ENCODE results near the gene ZBTB1. TPM values are rescaled to one million over a fixed set of nuclear protein-coding genes. Genes with fewer than 3 reads are reported as not detected.

ZBTB1 gene
- 10 to 100 TPM; 15.1 to 29.3 TPM for total RNA-seq
- 1 to 10 TPM; 5.4 to 6.4 TPM for polyA plus RNA-seq

GRCh38 chr14:64504310-64504896 lies at the start of gene ZBTB1:
ZBTB1 (plus strand) TSS chr14:64504770; CDS start chr14:64521505, 16,735 bp downstream.
- H3K4me1 ChIP-seq (ENCODE audit: control insufficient read depth in 4 of 4, insufficient read depth in 4 of 4, low read length in 3 of 4): peaks cover 6 to 41% (median 23%) of the 10 kb centered on the region in 4 donors
- peak within 1 kb of the TSS; percentile 99 to 100 for H3K27ac ChIP-seq (ENCODE audit: low read depth in 1 of 2, low read length in 2 of 2)
- DNase-seq (ENCODE audit: low spot score): peak; percentile 80
- TF ChIP-seq YY1 (IDR thresholded peaks at IDR 0.05): peak; percentile 17
- peak; percentile 65 for TF ChIP-seq TAF1 (conservative IDR thresholded peaks at IDR 0.05)
- TF ChIP-seq RXRA (IDR thresholded peaks at IDR 0.05): no peak
- under 1% methylated on average over 63 of the region's 63 CpGs for WGBS
- no peaks in the 10 kb centered on the region for H3K9me3 ChIP-seq (ENCODE audit: control insufficient read depth in 4 of 4, low read length in 3 of 4)
- H3K27me3 ChIP-seq (ENCODE audit: control insufficient read depth in 4 of 4, insufficient read depth in 4 of 4, low read length in 3 of 4): no peaks in the 10 kb centered on the region
- H3K4me3 ChIP-seq (ENCODE audit: low read depth in 1 of 3, low read length in 3 of 3): peak within 1 kb of the TSS; percentile 62 to 84 (median 82)
- no peaks in the 10 kb centered on the region for H3K36me3 ChIP-seq (ENCODE audit: control insufficient read depth in 4 of 4, insufficient read depth in 3 of 4, low read depth in 1 of 4, low read length in 3 of 4)
- peak within 1 kb of the TSS; percentile 67 to 95 for H3K9ac ChIP-seq (ENCODE audit: low read depth in 1 of 2, low read length in 2 of 2)

DNA sequence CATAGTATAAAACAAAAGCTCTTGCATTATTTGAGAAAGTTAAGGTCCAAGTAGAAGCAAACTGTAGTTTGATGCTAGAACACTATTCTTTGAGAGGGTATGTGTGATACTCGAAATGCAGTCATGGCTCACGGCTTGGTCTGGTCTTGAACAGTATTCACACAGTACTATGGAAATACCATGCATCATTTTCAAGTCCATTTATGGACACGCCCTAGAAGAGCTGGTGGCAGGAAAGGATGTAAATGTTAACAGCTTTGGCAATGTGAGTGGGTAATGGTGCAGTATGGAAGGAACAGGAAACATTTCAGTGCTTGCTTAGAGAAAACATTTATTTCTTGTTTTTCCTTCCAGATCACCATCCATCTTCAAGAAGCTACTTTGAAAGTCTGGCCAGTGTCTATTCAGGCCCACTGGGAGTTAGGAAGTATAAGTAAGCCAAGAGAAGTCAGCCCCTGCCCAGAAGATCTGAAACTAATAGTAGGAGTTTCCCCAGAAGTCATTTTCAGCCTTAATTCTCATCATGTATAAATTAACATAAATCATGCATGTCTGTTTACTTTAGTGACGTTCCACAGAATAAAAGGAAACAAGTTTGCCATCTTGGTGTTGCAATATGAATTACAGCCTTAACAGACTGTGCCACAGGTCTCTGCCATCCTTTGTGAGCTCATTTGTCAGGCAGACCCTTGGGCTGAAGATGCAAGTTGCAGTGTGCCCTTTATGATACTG lies 45.0 kb upstream of the ZBTB1 start:
- Histone ChIP-seq H3K27ac (ENCODE audit: low read depth in 1 of 2, low read length in 2 of 2) (no peak overlapping the region), H3K4me1 (ENCODE audit: control insufficient read depth in 4 of 4, insufficient read depth in 4 of 4, low read length in 3 of 4) (peaks cover 0 to 3% (median 1%) of the 10 kb centered on the region in 4 donors), H3K4me3 (ENCODE audit: low read depth in 1 of 3, low read length in 3 of 3) (no peak overlapping the region), H3K9ac (ENCODE audit: low read depth in 1 of 2, low read length in 2 of 2) (no peak overlapping the region), H3K36me3 (ENCODE audit: control insufficient read depth in 4 of 4, insufficient read depth in 3 of 4, low read depth in 1 of 4, low read length in 3 of 4) (peaks cover 9 to 62% (median 52%) of the 10 kb centered on the region in 4 donors), H3K27me3 (ENCODE audit: control insufficient read depth in 4 of 4, insufficient read depth in 4 of 4, low read length in 3 of 4) (no peaks in the 10 kb centered on the region), H3K9me3 (ENCODE audit: control insufficient read depth in 4 of 4, low read length in 3 of 4) (no peaks in the 10 kb centered on the region)
- 83% methylated on average over 4 of the region's 4 CpGs for WGBS
- DNase-seq (ENCODE audit: low spot score): no peak
- no peak for TF ChIP-seq ATF3 (IDR thresholded peaks at IDR 0.05)

DNA sequence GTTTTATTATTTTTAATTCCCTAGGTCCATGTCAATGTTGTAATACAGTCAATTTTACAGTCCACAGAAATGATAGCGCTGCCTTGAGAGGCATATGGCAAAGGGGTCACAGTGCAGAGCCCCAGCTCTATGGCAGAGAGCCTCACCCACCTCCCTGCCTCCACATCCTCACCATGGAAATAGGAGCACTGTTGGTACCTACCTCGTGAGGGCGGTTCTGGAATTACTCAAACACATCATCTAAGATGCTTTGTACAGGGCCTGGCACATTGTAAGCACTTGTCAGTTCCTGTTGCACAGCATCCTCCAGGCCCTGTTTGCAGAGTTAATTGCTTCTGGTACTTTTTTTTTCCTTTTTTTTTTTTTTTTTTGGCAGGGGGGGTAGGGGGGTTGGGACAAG lies 43.3 kb upstream of the ZBTB1 start:
- TF ChIP-seq FOXA2 (IDR thresholded peaks at IDR 0.05) (no peak), ATF3 (IDR thresholded peaks at IDR 0.05) (no peak), TAF1 (conservative IDR thresholded peaks at IDR 0.05) (no peak), GABPA (IDR thresholded peaks at IDR 0.05 in 1 of 2, conservative IDR thresholded peaks at IDR 0.05 in 1 of 2) (no peak), CTCF (IDR thresholded peaks at IDR 0.05; ENCODE audit: low read depth, low read length, missing input control) (no peak), HNF4G (IDR thresholded peaks at IDR 0.05) (no peak), RAD21 (IDR thresholded peaks at IDR 0.05) (no peak)
- H3K4me1 ChIP-seq (ENCODE audit: control insufficient read depth in 4 of 4, insufficient read depth in 4 of 4, low read length in 3 of 4): peaks cover 3 to 14% (median 9%) of the 10 kb centered on the region in 4 donors
- no peaks in the 10 kb centered on the region for H3K9me3 ChIP-seq (ENCODE audit: control insufficient read depth in 4 of 4, low read length in 3 of 4)
- 88% methylated on average over 3 of the region's 3 CpGs for WGBS
- H3K27me3 ChIP-seq (ENCODE audit: control insufficient read depth in 4 of 4, insufficient read depth in 4 of 4, low read length in 3 of 4): no peaks in the 10 kb centered on the region
- H3K9ac ChIP-seq (ENCODE audit: low read depth in 1 of 2, low read length in 2 of 2): no peak overlapping the region
- H3K4me3 ChIP-seq (ENCODE audit: low read depth in 1 of 3, low read length in 3 of 3): no peak overlapping the region
- no peak for DNase-seq (ENCODE audit: low spot score)
- peaks cover 4 to 45% (median 36%) of the 10 kb centered on the region in 4 donors for H3K36me3 ChIP-seq (ENCODE audit: control insufficient read depth in 4 of 4, insufficient read depth in 3 of 4, low read depth in 1 of 4, low read length in 3 of 4)
- no peak overlapping the region for H3K27ac ChIP-seq (ENCODE audit: low read depth in 1 of 2, low read length in 2 of 2)

Data from liver (tissue), 9 donors.